Calu3 (cell line): ENCODE data around the gene ONECUT2. TPM values are rescaled to one million over a fixed set of nuclear protein-coding genes. Genes with fewer than 3 reads are reported as not detected.

Experiments used
- BruUV-seq: library from RNA; stranded (reverse); fragments of 400-500 nt; replicated peaks from 2 replicates; lab custom pipeline; 2021; lab: Mats Ljungman, UMichigan
- CTCF ChIA-PET: fragments of 300-600 bp; sonication (Branson Sonifier 250); formaldehyde crosslinking; loops from one replicate; lab custom pipeline; 2022; ENCODE audit warnings: antibody characterized with exemption; lab: Charles Lee
- DNase-seq: peaks from one replicate; pipeline ENCODE4 v3.0.0; 2022
- H3K27ac Mint-ChIP-seq: one replicate; pipeline ENCODE4 v1.8.0; 2022; ENCODE audit warnings: mixed read lengths; ENCODE audit not compliant: unreplicated experiment
- H3K27me3 Mint-ChIP-seq: one replicate; pipeline ENCODE4 v1.8.0; 2022; ENCODE audit warnings: mixed read lengths; ENCODE audit not compliant: unreplicated experiment
- H3K36me3 Mint-ChIP-seq: one replicate; pipeline ENCODE4 v1.8.0; 2022; ENCODE audit warnings: mild to moderate bottlenecking, moderate library complexity, mixed read lengths; ENCODE audit not compliant: insufficient read depth, unreplicated experiment
- H3K4me1 Mint-ChIP-seq: one replicate; pipeline ENCODE4 v1.8.0; 2022; ENCODE audit warnings: mild to moderate bottlenecking, low read depth, mixed read lengths; ENCODE audit not compliant: unreplicated experiment
- H3K4me3 Mint-ChIP-seq: one replicate; pipeline ENCODE4 v1.8.0; 2022; ENCODE audit warnings: mild to moderate bottlenecking, low read depth, moderate library complexity, mixed read lengths; ENCODE audit not compliant: unreplicated experiment
- H3K9me3 Mint-ChIP-seq: one replicate; pipeline ENCODE4 v1.8.0; 2022; ENCODE audit warnings: low read depth, mixed read lengths; ENCODE audit not compliant: unreplicated experiment
- CTCF ChIP-seq: fragments of 200-600 bp; IDR thresholded peaks from one replicate; pipeline ENCODE4 v1.8.0; 2022; ENCODE audit warnings: antibody characterized with exemption; ENCODE audit not compliant: unreplicated experiment
- intact Hi-C: fragments of 100-400 bp; cut with micrococcal nuclease; formaldehyde crosslinking; loops from one replicate; pipeline ENCODE4 v1.10.0; 2022; ENCODE audit not compliant: unreplicated experiment
- total RNA-seq: library from RNA; stranded (reverse); gene quantifications from 2 replicates; pipeline ENCODE4 v1.2.3, GENCODE V29; 2022

Gene ONECUT2
- total RNA-seq, 1 experiment from 2014 or later: 182 TPM

GRCh38 chr18:57433934-57434535 is 1.1 kb upstream of the ONECUT2 start:
- TF ChIP-seq CTCF: no peak
- Mint-ChIP-seq H3K9me3 (no peaks in the 10 kb centered on the region), H3K27ac (peak overlapping the region; percentile 79), H3K4me3 (peak overlapping the region; percentile 96), H3K4me1 (no peaks in the 10 kb centered on the region), H3K36me3 (peaks cover 100% of the 10 kb centered on the region), H3K27me3 (no peaks in the 10 kb centered on the region)
- CTCF ChIA-PET: interaction anchor here (0.7 to 1.2 kb wide), 3 partner anchors 8 to 565 kb away, joined by 3 to 4 read pairs (median 3); no protein-coding TSS in a partner anchor
- peak; percentile 44 for DNase-seq
- no TSS peak for BruUV-seq
- intact Hi-C loops: loop anchor here (1.0 to 5.0 kb wide), 5 partner anchors 164 to 567 kb away; no protein-coding TSS in a partner anchor

- Mint-ChIP-seq H3K27me3 (no peaks in the 10 kb centered on the region), H3K36me3 (peaks cover 100% of the 10 kb centered on the region), H3K27ac (peak overlapping the region; percentile 79), H3K4me1 (no peaks in the 10 kb centered on the region), H3K4me3 (peak overlapping the region; percentile 96), H3K9me3 (no peaks in the 10 kb centered on the region)
- intact Hi-C loops: no loop called here
- TF ChIP-seq CTCF: no peak
- no TSS peak for BruUV-seq
- no peak for DNase-seq
- CTCF ChIA-PET: interaction anchor here (1.2 to 1.7 kb wide), 3 partner anchors 12 to 571 kb away, joined by 5 to 7 read pairs (median 6); no protein-coding TSS in a partner anchor
These were observed 644 bp downstream of the ONECUT2 start for GRCh38 chr18:57435846-57436190.

GRCh38 chr18:57436191-57436964 is 1.2 kb downstream of the ONECUT2 start:
- peaks cover 2% of the 10 kb centered on the region for H3K4me1 Mint-ChIP-seq

GRCh38 chr18:57436965-57437333 is 1.8 kb downstream of the ONECUT2 start:
- Mint-ChIP-seq H3K4me3 (peak overlapping the region; percentile 96), H3K36me3 (peaks cover 100% of the 10 kb centered on the region), H3K9me3 (no peaks in the 10 kb centered on the region), H3K4me1 (peaks cover 8% of the 10 kb centered on the region), H3K27me3 (no peaks in the 10 kb centered on the region), H3K27ac (peak overlapping the region; percentile 79)
- CTCF ChIA-PET: no interaction called here
- intact Hi-C loops: no loop called here
- BruUV-seq: no TSS peak
- TF ChIP-seq CTCF: no peak
- no peak for DNase-seq

More at GRCh38 chr18:57436191-57436964, 1.2 kb downstream of the ONECUT2 start:
- TSS peak; percentile 13 for BruUV-seq
- CTCF ChIA-PET: interaction anchor here (1.6 to 1.7 kb wide), 2 partner anchors 11 to 568 kb away, joined by 6 to 7 read pairs; no protein-coding TSS in a partner anchor
- no peaks in the 10 kb centered on the region for H3K27me3 Mint-ChIP-seq
- H3K36me3 Mint-ChIP-seq: peaks cover 100% of the 10 kb centered on the region
- peak; percentile 29 for DNase-seq
- TF ChIP-seq CTCF: no peak
- H3K4me3 Mint-ChIP-seq: peak overlapping the region; percentile 96
- H3K27ac Mint-ChIP-seq: peak overlapping the region; percentile 79
- no peaks in the 10 kb centered on the region for H3K9me3 Mint-ChIP-seq
- intact Hi-C loops: no loop called here
